Activated CD4-positive, alpha-beta T cell treated with anti-CD3 and anti-CD28 coated beads, Interleukin-2, amount 50 U/mL, for 16 hours (primary cell): ENCODE results near the gene RPS6KB2.
A peak's percentile ranks its signal among the peaks of the same experiment; 100 is the strongest.
"Not testable (repeated sequence)": the region's sequence is repeated elsewhere in the genome, so short reads cannot be mapped to it uniquely, and the experiment has no call there.

Source experiments
- DNase-seq: peaks from one replicate; pipeline ENCODE4 v3.0.0-alpha.2; 2020

The RPS6KB2 gene

DNA sequence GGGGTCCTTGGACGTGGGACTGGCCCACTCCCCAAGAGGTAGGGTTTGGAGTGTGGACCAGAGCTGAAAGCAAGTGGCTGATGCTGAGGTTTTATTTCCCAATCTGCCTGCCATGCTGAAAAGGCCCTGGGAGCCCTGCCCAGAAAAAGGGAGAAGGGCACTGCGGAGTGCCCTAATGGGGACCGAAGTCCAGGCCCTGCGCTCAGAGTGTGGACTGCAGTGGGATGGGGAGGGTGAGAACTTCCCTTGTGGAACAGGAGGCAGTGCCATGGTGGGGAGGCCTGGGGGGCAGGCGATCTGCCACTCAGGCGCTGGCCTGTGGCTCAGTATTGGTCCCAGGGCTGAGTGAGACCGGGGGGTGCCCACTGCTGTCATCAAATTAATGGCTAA, 19.9 kb downstream of the RPS6KB2 start:
- no peak for DNase-seq

- DNase-seq, result no peak
Measured at GRCh38 chr11:67449116-67449844, 21.0 kb downstream of the RPS6KB2 start.

GRCh38 chr11:67450796-67451657, 22.7 kb downstream of the RPS6KB2 start:
- no peak for DNase-seq

- no peak for DNase-seq
Measured at GRCh38 chr11:67451658-67451976, 23.3 kb downstream of the RPS6KB2 start.

GRCh38 chr11:67452141-67452952, 24.1 kb downstream of the RPS6KB2 start, which contains the start of gene GPR152:
GPR152 (minus strand) TSS chr11:67452729; CDS start chr11:67452724, 5 bp downstream.
- no peak for DNase-seq

DNA sequence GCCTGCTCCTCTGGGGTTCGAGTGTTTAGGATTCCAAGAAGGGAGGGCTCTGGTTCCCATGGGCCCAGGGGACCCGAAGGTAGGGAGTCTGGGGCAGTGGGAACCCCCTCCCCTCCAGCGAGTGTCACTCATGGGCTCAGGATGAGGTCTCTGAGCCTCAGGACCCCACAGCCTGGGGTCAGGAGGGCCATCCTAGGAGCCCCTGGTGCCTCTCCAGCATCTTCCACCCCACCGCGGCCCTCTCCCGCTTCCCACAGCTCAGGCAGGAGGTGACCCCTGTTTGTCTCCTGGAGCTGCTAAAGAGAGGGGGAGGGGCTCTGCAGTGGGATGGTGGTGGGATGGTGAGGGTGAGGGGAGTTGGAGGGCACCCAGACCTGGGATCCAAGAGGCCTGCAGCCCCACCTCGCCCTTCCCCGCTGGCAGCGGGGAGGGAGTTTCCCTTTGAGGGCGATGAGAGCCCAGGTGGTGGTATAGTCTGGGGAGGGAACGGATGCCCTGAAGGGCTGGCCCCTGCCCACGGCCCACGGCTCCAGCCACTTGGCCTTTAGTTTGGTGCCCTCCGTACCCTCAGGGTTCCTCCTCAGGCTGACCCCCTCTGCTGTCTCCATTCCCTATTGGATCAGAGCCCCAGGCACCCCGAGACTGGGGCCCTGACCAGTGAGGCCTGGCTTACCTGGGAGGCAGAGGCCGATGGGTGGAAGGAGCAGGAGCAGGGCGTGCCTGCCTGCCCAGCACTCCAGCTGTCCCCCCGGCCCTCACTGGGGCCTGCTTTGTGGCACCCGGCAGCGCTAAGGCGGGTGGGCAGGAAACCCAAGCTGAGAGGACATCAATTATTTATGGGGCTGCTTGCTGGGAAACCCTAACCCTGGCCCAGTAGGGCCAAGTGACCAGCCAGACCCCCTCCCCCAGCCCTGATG, 25.8 kb downstream of the RPS6KB2 start:
- DNase-seq, result no peak

DNA sequence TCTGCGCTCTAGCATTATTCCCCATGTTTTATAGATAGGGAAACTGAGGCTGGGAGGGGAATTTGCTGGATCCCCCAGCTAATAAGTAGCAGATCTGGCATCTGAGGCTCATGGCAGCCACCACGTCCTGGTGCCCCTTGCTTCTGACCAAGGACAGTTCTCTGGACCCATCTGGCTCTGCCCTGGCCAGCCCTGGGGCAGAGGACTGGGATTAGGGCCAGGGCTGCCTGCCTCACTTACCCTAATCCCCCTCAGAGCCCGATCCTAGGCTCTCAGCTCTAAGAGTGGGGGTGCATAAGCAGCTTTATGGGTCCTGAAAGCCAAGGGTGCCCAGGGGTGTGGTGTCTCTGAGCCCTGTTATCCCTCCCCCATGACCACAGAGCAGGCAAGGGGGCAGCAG, 26.8 kb downstream of the RPS6KB2 start, which contains the start of gene CABP4:
CABP4 (plus strand) TSS at position 301 of the 400 bp plus-strand sequence; CDS start at position 371, 70 bp downstream.
- no peak for DNase-seq

DNA sequence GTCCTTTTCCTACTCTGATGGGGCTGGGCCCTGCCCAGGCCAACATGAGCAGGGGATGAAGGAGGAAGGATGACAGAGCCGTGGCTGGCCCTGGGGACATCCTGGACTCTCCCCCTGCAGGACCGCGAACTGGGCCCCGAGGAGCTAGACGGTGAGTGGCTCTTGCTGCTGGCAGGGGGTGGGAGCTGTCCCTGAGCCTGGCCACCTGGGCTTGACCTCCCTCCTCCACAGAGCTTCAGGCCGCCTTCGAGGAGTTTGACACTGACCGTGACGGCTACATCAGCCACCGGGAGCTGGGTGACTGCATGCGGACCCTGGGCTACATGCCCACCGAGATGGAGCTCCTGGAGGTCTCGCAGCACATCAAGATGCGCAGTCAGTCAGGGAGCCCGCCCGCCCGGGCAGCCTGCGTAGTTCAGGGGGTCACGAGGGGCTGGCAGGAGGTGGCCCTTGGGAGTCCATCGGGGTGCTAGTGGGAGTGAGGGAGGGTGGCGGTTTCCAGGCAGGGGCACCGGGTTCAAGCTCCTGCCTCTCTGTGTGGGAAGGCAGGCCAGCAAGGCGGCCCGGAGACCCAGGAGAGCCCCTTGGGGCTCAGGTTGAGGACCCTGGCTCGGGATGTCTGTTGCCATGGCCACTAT, 27.9 kb downstream of the RPS6KB2 start:
- DNase-seq, result no peak

GRCh38 chr11:67457453-67457852, 29.2 kb downstream of the RPS6KB2 start:
- no peak for DNase-seq

DNA sequence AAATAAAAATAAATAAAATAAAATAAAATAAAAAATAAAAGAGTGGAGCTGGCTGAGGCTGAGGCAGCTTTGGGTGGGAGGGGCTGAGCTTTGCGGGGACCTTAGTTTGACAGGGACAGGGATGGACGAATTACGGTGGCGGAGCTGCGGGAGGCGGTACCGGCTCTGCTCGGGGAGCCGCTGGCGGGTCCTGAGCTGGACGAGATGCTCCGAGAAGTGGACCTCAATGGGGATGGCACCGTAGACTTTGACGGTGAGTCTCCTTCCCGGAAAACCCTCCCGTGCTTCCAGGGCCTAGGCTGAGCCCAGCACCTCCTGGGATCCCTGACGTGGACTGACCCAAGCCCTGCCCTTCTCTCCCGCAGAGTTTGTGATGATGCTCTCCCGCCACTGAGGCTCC, 30.0 kb downstream of the RPS6KB2 start:
- DNase-seq, result no peak

DNA sequence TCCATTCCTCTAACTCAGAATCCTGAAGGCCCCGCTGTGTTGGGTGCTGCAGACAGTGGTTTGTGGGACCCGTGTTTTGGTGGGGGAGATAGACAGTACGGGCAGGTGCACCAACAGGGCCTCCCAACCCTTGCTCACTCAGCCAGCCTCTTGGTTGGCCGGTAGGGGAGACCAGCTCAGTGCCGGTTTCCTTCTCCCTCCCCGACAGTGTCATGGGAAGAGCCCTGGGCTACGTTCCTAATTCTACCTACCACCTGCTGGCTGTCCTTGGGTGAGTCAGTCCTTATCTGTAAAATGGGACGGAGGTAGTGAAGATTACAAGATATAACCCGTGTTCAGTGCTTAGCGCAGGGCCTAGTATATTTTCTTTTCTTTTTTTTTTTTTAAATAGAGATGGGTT, 34.9 kb downstream of the RPS6KB2 start:
- DNase-seq, result no peak

DNA sequence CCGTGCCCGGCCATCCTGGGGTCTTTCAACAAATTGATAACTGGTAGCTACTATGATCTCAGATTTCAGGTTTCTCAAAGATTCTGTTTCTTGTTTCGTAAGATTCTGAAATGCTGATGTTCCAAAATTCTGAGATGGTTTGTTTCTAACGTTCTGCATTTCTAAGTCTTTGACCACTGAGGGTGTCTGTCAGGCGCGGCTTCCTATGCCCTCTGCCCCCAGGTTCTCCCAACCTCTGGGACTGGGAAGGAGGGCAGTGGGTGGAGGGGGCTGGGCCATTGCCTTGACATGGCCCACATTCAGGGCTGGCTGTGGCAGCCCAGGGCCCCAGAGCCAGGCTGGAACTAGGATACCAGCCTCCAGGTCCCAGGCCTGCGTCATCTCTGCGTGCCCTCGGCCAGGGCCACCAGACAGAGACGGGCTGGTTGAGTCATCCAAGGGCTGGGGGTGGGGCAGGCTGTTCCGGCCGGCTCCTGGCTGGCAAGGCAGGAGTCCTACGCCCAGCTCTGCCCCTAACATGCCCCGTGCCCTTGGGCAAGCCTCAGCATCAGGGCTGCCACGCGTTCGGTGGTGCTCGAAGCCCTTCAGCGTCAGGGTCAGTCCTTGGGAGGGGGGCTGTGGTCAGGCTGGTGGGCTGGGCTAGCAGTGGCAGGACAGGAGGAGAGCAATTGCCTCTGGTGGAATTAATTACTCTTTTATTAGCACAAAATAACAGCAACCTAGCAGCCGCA, 35.6 kb downstream of the RPS6KB2 start:
- DNase-seq, result no peak

DNA sequence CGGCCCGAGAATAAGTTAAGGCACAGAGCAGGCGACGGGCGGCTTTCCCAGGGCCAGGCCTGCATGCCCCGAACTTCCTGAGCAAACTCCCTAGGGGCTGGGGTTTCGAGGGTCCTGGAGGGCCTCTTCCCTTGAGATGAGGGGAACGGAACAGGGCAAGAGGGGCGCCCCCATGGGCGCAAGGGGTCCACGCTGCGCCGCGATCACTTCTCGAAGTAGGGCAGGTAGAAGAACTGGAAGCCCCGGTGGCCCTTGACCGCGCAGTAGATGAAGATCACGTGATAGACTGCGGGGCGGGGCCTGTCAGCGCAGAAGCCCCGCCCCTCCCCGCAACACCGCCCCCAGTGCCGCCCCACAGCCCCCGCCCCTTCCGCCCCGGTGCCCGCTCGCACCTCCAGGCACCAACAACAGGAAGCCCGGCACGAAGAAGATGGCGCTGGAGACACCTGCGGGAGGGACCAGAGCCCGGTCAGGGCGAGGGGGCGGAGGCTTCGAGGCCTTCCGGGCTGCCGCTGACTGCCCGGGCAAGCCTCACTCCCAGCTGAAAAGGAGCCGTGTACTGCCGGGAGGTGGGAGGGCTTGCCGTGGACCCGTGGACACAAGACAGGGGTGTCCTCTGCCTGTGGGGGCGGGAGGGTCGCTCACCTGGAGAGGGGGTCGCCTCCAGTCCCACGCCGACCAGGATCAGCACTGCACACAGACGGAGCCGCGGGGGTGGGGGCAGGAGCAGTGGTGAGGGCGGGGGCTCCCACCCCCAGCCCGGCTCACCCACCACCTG, 36.3 kb downstream of the RPS6KB2 start:
- DNase-seq, result peak; percentile 96

DNA sequence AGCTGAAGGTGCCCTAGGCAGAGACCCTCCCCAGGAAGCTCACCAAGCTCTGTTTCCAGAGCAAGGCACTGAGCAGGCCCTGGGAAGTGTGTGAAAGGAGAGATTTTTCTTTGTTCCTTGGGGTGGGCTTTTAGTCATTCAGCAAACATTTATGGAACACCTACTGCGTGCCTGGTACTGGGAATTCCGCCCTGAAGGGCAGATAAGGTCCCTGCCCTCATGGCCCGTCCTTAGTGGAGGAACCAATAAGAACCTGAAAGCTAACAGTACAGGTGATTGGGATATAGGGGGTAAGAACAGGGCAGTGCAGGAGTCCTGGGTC, 36.9 kb downstream of the RPS6KB2 start:
- DNase-seq, result no peak

GRCh38 chr11:67465530-67465929, 37.2 kb downstream of the RPS6KB2 start:
- not testable (repeated sequence) for DNase-seq

DNA sequence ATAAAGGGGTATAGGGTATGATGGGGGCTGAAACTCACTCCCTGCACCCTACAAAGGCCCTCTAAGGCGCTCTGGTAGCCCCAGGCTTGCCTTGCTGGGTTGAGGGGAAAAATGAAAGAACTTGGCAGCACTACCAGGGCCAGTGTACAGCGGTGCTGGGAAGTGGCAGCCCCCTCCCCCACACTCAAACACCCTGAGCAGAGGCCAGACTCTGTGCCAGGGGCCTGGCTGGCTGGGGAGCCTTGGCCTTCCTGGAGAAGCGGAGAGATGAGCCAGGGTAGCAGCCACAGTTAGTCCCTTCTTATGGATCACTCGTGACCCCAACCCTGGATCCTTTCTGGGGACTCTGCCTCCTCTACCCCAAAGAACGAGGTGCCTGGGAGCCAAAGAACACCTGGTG, 38.1 kb downstream of the RPS6KB2 start:
- no peak for DNase-seq

GRCh38 chr11:67466962-67467771, 38.9 kb downstream of the RPS6KB2 start:
- no peak for DNase-seq

- no peak for DNase-seq
Measured at GRCh38 chr11:67468056-67468455, 39.8 kb downstream of the RPS6KB2 start.

- DNase-seq, result no peak
Measured at GRCh38 chr11:67468456-67468758, 40.1 kb downstream of the RPS6KB2 start.
